Measurements from ENCODE around the gene ABCC3.

The ABCC3 gene

GRCh38 chr17:50737118-50737698 is 102.5 kb downstream of the ABCC3 start:
- DNase-seq (ENCODE audit: low spot score) = no peak

- no peak for DNase-seq (ENCODE audit: low spot score)
Measured at GRCh38 chr17:50739098-50739497, 104.4 kb downstream of the ABCC3 start.

Measured in globus pallidus (tissue), 1 donor.